ENCODE measurements around the gene HAND2. TPM values are rescaled to one million over a fixed set of nuclear protein-coding genes. Genes with fewer than 3 reads are reported as not detected.

Gene HAND2
- total and polyA plus RNA-seq, 5 experiments from 2014 or later: not detected

GRCh38 chr4:173547889-173548288 lies 17.9 kb upstream of the HAND2 start:
- Mint-ChIP-seq H3K36me3 (peaks cover 0 to 2% (median 0%) of the 10 kb centered on the region in 3 donors), H3K9me3 (peaks cover 0 to 9% (median 2%) of the 10 kb centered on the region in 9 donors), H3K27ac (no peak overlapping the region), H3K27me3 (peaks cover 35 to 96% (median 51%) of the 10 kb centered on the region in 5 donors), H3K4me1 (no peaks in the 10 kb centered on the region), H3K4me3 (no peak overlapping the region)
- ATAC-seq (no peak), DNase-seq (no peak)
- POLR2A ChIA-PET: no interaction called here

GRCh38 chr4:173546776-173547175 lies 16.7 kb upstream of the HAND2 start:
- POLR2A ChIA-PET: no interaction called here
- Mint-ChIP-seq H3K27ac (no peak overlapping the region), H3K9me3 (peaks cover 0 to 9% (median 2%) of the 10 kb centered on the region in 9 donors), H3K4me1 (no peaks in the 10 kb centered on the region), H3K36me3 (peaks cover 0 to 2% (median 0%) of the 10 kb centered on the region in 3 donors), H3K4me3 (no peak overlapping the region), H3K27me3 (peaks cover 30 to 85% (median 51%) of the 10 kb centered on the region in 5 donors)
- DNase-seq (no peak), ATAC-seq (no peak)

- ATAC-seq (no peak), DNase-seq (no peak)
- Mint-ChIP-seq H3K27ac (no peak overlapping the region), H3K4me3 (no peak overlapping the region), H3K9me3 (peaks cover 0 to 5% (median 0%) of the 10 kb centered on the region in 9 donors), H3K4me1 (no peaks in the 10 kb centered on the region), H3K36me3 (peaks cover 0 to 2% (median 0%) of the 10 kb centered on the region in 3 donors), H3K27me3 (peaks cover 29 to 82% (median 51%) of the 10 kb centered on the region in 5 donors)
- POLR2A ChIA-PET: no interaction called here
Observed at GRCh38 chr4:173545440-173545839, 15.4 kb upstream of the HAND2 start.

DNA sequence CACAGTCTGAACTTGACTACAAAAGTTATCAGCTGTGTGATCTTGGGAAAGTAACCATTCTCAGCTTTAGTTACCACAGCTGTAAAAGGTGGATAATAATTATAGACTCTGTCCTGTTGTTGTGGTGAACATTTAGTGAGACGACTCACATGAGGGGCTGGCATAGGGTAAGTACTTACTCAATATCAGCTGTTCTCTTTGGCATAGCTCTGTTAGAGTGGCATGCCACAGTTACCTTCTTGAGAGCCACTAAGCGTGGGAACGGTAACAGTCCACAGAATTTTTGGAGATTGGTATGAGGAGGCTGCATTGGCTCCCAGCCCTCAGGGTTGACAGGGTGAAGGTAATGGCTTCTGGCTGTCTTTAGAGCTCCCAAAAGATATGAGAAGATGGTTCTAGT lies 13.2 kb upstream of the HAND2 start:
- no peak for DNase-seq
- ATAC-seq: no peak
- Mint-ChIP-seq H3K27ac (no peak overlapping the region), H3K4me3 (no peak overlapping the region), H3K36me3 (no peaks in the 10 kb centered on the region), H3K27me3 (peaks cover 39 to 83% (median 60%) of the 10 kb centered on the region in 5 donors), H3K9me3 (peaks cover 0 to 2% (median 0%) of the 10 kb centered on the region in 9 donors), H3K4me1 (peaks cover 9 to 10% (median 10%) of the 10 kb centered on the region in 4 donors)
- POLR2A ChIA-PET: no interaction called here

DNA sequence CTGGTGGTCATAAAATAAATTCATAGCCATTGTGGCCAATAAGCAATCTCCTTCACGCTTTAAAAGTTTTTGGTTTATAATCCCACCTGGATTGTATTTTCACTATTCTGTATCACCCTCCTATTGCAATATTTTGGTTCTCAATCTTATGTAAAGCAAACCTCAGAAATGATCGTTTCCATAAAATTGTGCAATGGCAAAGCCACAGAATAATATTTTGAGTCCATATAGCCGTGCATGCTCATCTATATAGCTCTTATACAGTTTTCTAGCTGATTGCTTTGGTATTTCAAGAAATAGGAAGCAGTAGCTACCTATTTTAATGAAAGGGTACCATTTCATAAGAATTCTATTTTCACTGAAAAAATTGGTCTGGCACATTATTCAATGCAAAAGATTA lies 10.0 kb upstream of the HAND2 start:
- no peak for DNase-seq
- H3K4me3 Mint-ChIP-seq: peak overlapping the region in 1 of 10 donors; percentile 79
- H3K4me1 Mint-ChIP-seq: peaks cover 13 to 22% (median 16%) of the 10 kb centered on the region in 4 donors
- no peak for ATAC-seq
- POLR2A ChIA-PET: no interaction called here
- H3K27me3 Mint-ChIP-seq: peaks cover 52 to 83% (median 71%) of the 10 kb centered on the region in 5 donors
- H3K27ac Mint-ChIP-seq: peak overlapping the region in 1 of 10 donors; percentile 4
- peaks cover 0 to 18% (median 9%) of the 10 kb centered on the region in 9 donors for H3K9me3 Mint-ChIP-seq
- H3K36me3 Mint-ChIP-seq: peaks cover 0 to 6% (median 2%) of the 10 kb centered on the region in 3 donors

- Mint-ChIP-seq H3K27ac (no peak overlapping the region), H3K36me3 (peaks cover 0 to 6% (median 2%) of the 10 kb centered on the region in 3 donors), H3K27me3 (peaks cover 56 to 83% (median 78%) of the 10 kb centered on the region in 5 donors), H3K4me3 (peak overlapping the region; percentile 60 to 88 (median 81)), H3K9me3 (peaks cover 0 to 19% (median 9%) of the 10 kb centered on the region in 9 donors), H3K4me1 (peaks cover 13 to 22% (median 16%) of the 10 kb centered on the region in 4 donors)
- DNase-seq (no peak), ATAC-seq (peak in 1 of 2 donors; percentile 5)
- POLR2A ChIA-PET: no interaction called here
Observed at GRCh38 chr4:173538909-173539445, 8.9 kb upstream of the HAND2 start.

DNA sequence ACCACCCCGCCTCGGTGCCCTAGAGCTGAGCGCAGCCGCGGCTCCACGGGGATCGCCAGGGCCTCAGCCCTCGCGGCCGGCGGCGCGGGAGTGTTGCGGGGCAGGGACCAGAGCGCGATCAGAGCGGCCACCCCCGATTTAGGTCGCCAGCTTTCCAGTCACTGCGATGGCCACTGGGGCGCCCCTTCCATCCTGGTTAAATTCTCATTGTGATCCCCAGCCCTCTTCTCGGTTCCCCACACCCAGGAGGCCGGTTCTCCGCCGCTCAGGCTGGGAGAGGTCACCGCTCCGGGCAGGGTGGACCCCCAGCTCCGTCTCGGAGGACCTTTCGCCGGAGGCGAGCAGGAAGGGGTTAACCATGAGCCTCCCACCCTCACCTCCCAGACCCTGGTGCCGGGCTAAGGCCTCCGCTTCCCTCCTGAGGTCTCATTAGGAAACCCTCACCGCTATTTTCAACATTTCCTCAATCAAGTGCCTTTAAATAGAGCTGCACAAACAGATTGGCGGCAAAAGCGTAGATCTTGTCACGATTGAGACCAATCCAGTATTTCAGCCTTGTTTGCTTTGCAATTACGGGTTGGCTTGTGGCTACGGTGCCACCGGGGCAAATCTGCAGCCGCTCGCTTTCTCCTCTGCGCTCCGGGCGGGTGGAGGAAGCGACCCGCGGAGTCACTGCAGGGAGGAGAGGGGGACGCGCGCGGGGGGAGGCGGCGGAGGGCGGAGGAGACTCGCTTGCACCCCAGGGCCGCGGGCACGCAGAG lies 8.3 kb upstream of the HAND2 start:
- Mint-ChIP-seq H3K4me1 (peaks cover 13 to 22% (median 16%) of the 10 kb centered on the region in 4 donors), H3K27ac (no peak overlapping the region), H3K27me3 (peaks cover 55 to 83% (median 78%) of the 10 kb centered on the region in 5 donors), H3K36me3 (peaks cover 0 to 6% (median 2%) of the 10 kb centered on the region in 3 donors), H3K4me3 (peak overlapping the region; percentile 66 to 88 (median 82)), H3K9me3 (peaks cover 0 to 24% (median 9%) of the 10 kb centered on the region in 9 donors)
- ATAC-seq: peak; percentile 54 to 59
- DNase-seq: peak in 2 of 10 donors; percentile 5 to 33
- POLR2A ChIA-PET: no interaction called here

GRCh38 chr4:173537613-173538147 lies 7.7 kb upstream of the HAND2 start:
- Mint-ChIP-seq H3K27ac (no peak overlapping the region), H3K27me3 (peaks cover 58 to 87% (median 81%) of the 10 kb centered on the region in 5 donors), H3K4me1 (peaks cover 13 to 22% (median 16%) of the 10 kb centered on the region in 4 donors), H3K9me3 (peaks cover 0 to 28% (median 9%) of the 10 kb centered on the region in 9 donors), H3K4me3 (peak overlapping the region in 7 of 10 donors; percentile 14 to 88 (median 79)), H3K36me3 (peaks cover 0 to 10% (median 2%) of the 10 kb centered on the region in 3 donors)
- DNase-seq (peak in 1 of 10 donors; percentile 8), ATAC-seq (peak; percentile 11 to 36)
- POLR2A ChIA-PET: no interaction called here

DNA sequence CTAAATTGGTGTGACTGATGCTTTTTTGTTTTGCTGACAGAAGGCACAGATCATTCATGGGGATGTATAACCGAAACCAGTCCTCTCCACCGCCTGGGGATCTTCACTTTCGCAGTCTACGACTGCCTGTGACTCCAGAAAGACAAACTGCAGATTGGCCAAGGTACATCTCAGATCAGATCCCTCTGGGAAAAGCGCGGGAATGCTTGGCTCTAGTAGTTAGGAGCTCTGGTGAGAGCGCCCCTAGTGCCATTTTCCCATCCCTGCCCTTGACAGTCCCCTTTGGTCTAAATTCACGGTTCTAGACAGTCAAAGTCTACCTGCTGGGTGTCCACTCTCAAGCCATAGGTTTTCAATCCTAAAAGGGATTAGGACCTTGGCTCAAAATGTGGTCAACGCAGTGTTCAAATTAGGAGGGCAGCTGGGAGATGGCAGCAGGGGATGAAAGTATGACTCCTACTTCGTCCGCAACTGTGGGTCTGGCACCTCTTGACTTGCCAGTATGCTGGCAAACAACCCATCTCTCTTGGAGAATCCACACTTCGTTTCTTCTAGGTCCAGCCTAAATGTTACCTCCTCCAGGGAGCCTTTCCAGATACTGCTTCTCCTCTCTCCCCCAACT lies 6.9 kb upstream of the HAND2 start:
- peaks cover 13 to 22% (median 16%) of the 10 kb centered on the region in 4 donors for H3K4me1 Mint-ChIP-seq
- peaks cover 0 to 36% (median 9%) of the 10 kb centered on the region in 9 donors for H3K9me3 Mint-ChIP-seq
- DNase-seq (no peak), ATAC-seq (no peak)
- no peak overlapping the region for H3K27ac Mint-ChIP-seq
- no peak overlapping the region for H3K4me3 Mint-ChIP-seq
- peaks cover 0 to 15% (median 2%) of the 10 kb centered on the region in 3 donors for H3K36me3 Mint-ChIP-seq
- H3K27me3 Mint-ChIP-seq: peaks cover 64 to 94% (median 84%) of the 10 kb centered on the region in 5 donors
- POLR2A ChIA-PET: no interaction called here

GRCh38 chr4:173535957-173536356 lies 5.9 kb upstream of the HAND2 start:
- H3K27me3 Mint-ChIP-seq: peaks cover 66 to 100% (median 83%) of the 10 kb centered on the region in 5 donors
- ATAC-seq (no peak), DNase-seq (no peak)
- H3K4me3 Mint-ChIP-seq: no peak overlapping the region
- peak overlapping the region in 1 of 10 donors; percentile 31 for H3K27ac Mint-ChIP-seq
- peaks cover 0 to 15% (median 6%) of the 10 kb centered on the region in 3 donors for H3K36me3 Mint-ChIP-seq
- peaks cover 0 to 38% (median 9%) of the 10 kb centered on the region in 9 donors for H3K9me3 Mint-ChIP-seq
- POLR2A ChIA-PET: no interaction called here
- H3K4me1 Mint-ChIP-seq: peaks cover 15 to 26% (median 18%) of the 10 kb centered on the region in 4 donors

DNA sequence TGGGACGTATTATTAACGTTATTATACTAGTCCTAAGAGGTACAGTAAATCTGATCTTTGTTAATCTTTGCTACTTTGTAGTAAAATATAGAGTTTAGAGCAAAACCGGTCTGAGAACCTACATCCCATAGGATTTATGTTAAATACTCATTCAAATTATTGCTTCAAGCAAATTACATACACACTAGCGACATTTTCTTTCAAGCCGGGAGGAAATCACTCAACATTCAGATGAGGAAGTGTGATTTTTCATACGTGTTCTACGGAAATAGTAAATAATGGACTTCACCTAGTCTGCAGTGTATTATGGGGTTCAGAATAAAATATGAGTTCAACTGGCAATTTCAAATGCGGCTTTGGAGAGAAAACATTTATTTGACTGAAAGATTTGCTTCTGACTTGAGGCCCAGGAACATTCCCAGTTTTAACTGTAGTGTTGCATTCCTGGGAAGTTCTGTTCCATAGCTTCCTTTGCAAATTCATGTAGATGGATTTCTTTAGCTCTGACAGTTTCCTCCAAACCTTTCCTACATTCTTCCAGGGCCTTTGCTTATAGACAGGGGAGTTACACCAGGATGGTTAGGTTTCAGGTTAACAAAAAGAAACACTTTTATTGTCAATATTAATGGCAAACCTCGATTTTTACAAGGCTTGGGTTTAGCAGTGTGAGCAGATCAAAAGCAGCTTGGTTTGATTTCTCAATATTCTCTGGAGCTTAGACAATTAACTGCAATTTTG lies 5.3 kb upstream of the HAND2 start:
- DNase-seq (no peak), ATAC-seq (no peak)
- Mint-ChIP-seq H3K4me3 (no peak overlapping the region), H3K36me3 (peaks cover 0 to 15% (median 6%) of the 10 kb centered on the region in 3 donors), H3K27me3 (peaks cover 67 to 100% (median 82%) of the 10 kb centered on the region in 5 donors), H3K9me3 (peaks cover 0 to 38% (median 9%) of the 10 kb centered on the region in 9 donors), H3K27ac (no peak overlapping the region), H3K4me1 (peaks cover 15 to 32% (median 21%) of the 10 kb centered on the region in 4 donors)
- POLR2A ChIA-PET: no interaction called here

DNA sequence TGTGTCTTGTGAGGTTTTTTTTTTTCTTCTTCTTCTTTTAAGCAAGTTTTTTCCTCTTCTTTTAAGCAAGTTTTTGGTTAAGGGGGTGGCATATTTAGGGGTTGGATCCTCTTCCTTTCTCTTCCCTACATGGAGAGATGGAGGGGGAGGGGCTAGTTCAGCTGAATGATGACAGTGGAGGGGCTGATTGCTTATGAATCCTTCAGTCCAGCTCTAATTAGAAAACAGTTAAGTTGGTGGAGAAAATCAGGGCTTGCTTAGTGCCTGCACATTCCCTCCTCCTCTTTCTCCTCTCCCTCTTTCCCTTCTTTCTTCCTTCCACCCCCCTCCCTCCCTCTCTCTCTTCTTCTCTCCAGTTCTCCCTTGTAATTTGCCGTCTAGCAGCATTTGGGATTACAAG lies 4.4 kb upstream of the HAND2 start:
- Mint-ChIP-seq H3K27me3 (peaks cover 65 to 99% (median 79%) of the 10 kb centered on the region in 5 donors), H3K4me1 (peaks cover 13 to 40% (median 26%) of the 10 kb centered on the region in 4 donors), H3K4me3 (no peak overlapping the region), H3K9me3 (peaks cover 0 to 38% (median 9%) of the 10 kb centered on the region in 9 donors), H3K36me3 (peaks cover 0 to 15% (median 8%) of the 10 kb centered on the region in 3 donors), H3K27ac (no peak overlapping the region)
- ATAC-seq: no peak
- POLR2A ChIA-PET: no interaction called here
- no peak for DNase-seq

All from naive thymus-derived CD8-positive, alpha-beta T cell (primary cell).